ENCODE results near the gene TMEM14B. TPM values are rescaled to one million over a fixed set of nuclear protein-coding genes. Genes with fewer than 3 reads are reported as not detected.

The TMEM14B gene
- total and polyA plus RNA-seq, 9 donors = 64.7 to 123 (median 73.0) TPM

- Histone ChIP-seq H3K4me3 (peak within 1 kb of the TSS; percentile 91), H3K27me3 (no peaks in the 10 kb centered on the region), H3K4me1 (ENCODE audit: insufficient read depth) (peaks cover 10% of the 10 kb centered on the region), H3K9me3 (no peaks in the 10 kb centered on the region), H3K36me3 (no peaks in the 10 kb centered on the region), H3K27ac (peak within 1 kb of the TSS in 1 of 2 donors; percentile 73)
- 0 to 1% (median 1%) methylated on average over 53 to 55 of the region's 55 CpGs for WGBS, 3 donors
- peak; percentile 98 to 99 (median 99) for DNase-seq
- no peak for TF ChIP-seq EP300 (IDR thresholded peaks at IDR 0.05)
- TF ChIP-seq CTCF (IDR thresholded peaks at IDR 0.05) = no peak
- intact Hi-C loops (cut with DNase I) = loop anchor here in 1 of 4 donors (2.0 kb wide), 2 partner anchors 26 to 28 kb away; partner anchors contain the start of genes C6orf52 and PAK1IP1
These were observed 24.6 kb upstream of the TMEM14B start, which contains the start of gene TMEM14C for GRCh38 chr6:10722820-10723566. TMEM14C (plus strand) TSS chr6:10723070; CDS start chr6:10724614, 1,544 bp downstream.

GRCh38 chr6:10723567-10723881 lies 24.1 kb upstream of the TMEM14B start:
- Histone ChIP-seq H3K4me1 (ENCODE audit: insufficient read depth) (peaks cover 10% of the 10 kb centered on the region), H3K9me3 (no peaks in the 10 kb centered on the region), H3K4me3 (peak overlapping the region; percentile 91), H3K27ac (peak overlapping the region in 1 of 2 donors; percentile 73), H3K27me3 (no peaks in the 10 kb centered on the region), H3K36me3 (no peaks in the 10 kb centered on the region)
- no peak for TF ChIP-seq EP300 (IDR thresholded peaks at IDR 0.05)
- no peak for TF ChIP-seq CTCF (IDR thresholded peaks at IDR 0.05)
- TF ChIP-seq POLR2A (IDR thresholded peaks at IDR 0.05) = no peak
- intact Hi-C loops (cut with DNase I) = loop anchor here in 1 of 4 donors (2.0 kb wide), 2 partner anchors 25 to 29 kb away; partner anchors contain the start of genes C6orf52 and PAK1IP1
- 1 to 11% (median 6%) methylated on average over 7 of the region's 7 CpGs for WGBS, 3 donors
- peak in 2 of 5 donors; percentile 35 to 38 for DNase-seq

- no peak for TF ChIP-seq EP300 (IDR thresholded peaks at IDR 0.05)
- TF ChIP-seq POLR2A (IDR thresholded peaks at IDR 0.05) = no peak
- TF ChIP-seq CTCF (IDR thresholded peaks at IDR 0.05) = no peak
- H3K27me3 ChIP-seq = no peaks in the 10 kb centered on the region
- no peaks in the 10 kb centered on the region for H3K9me3 ChIP-seq
- H3K4me3 ChIP-seq = no peak overlapping the region
- no peaks in the 10 kb centered on the region for H3K36me3 ChIP-seq
- intact Hi-C loops (cut with DNase I) = no loop called here
- DNase-seq = no peak
- H3K27ac ChIP-seq = no peak overlapping the region
- 48 to 64% (median 50%) methylated on average over 6 of the region's 6 CpGs for WGBS, 3 donors
- H3K4me1 ChIP-seq (ENCODE audit: insufficient read depth) = peaks cover 10% of the 10 kb centered on the region
These were observed 22.6 kb upstream of the TMEM14B start for GRCh38 chr6:10725044-10725443.

- Histone ChIP-seq H3K27ac (no peak overlapping the region), H3K4me3 (no peak overlapping the region), H3K4me1 (ENCODE audit: insufficient read depth) (peaks cover 10% of the 10 kb centered on the region), H3K27me3 (no peaks in the 10 kb centered on the region), H3K36me3 (no peaks in the 10 kb centered on the region), H3K9me3 (no peaks in the 10 kb centered on the region)
- DNase-seq = no peak
- TF ChIP-seq CTCF (IDR thresholded peaks at IDR 0.05) = no peak
- TF ChIP-seq POLR2A (IDR thresholded peaks at IDR 0.05) = no peak
- no peak for TF ChIP-seq EP300 (IDR thresholded peaks at IDR 0.05)
- intact Hi-C loops (cut with DNase I) = no loop called here
- 78 to 84% (median 81%) methylated on average over 9 of the region's 9 CpGs for WGBS, 3 donors
These were observed 21.9 kb upstream of the TMEM14B start for GRCh38 chr6:10725716-10726115.
